ENCODE measurements around the gene DLGAP5.

The DLGAP5 gene

GRCh38 chr14:55123852-55124639 lies 67.3 kb downstream of the DLGAP5 start:
- H2AFZ ChIP-seq (ENCODE audit: low read length) = no peak overlapping the region
- H3K9me3 ChIP-seq (replicated peaks; ENCODE audit: insufficient read depth, low read length) = no peaks in the 10 kb centered on the region
- no peak for TF ChIP-seq EZH2 (optimal IDR thresholded peaks at IDR 0.05; ENCODE audit: low read depth, low read length)
- no peak for TF ChIP-seq EZH2phosphoT487 (IDR thresholded peaks at IDR 0.05; ENCODE audit: low read length)
- TF ChIP-seq CTCF (IDR thresholded peaks at IDR 0.05; ENCODE audit: low read length) = no peak
- no peaks in the 10 kb centered on the region for H3K27me3 ChIP-seq (replicated peaks; ENCODE audit: insufficient read depth, low read length)
- H3K9ac ChIP-seq (ENCODE audit: low read length) = no peak overlapping the region
- no peaks in the 10 kb centered on the region for H3F3A ChIP-seq (ENCODE audit: insufficient read depth, low read length)
- no peak overlapping the region for H3K27ac ChIP-seq (ENCODE audit: low read length)
- H4K20me1 ChIP-seq (ENCODE audit: insufficient read depth, low read length) = no peaks in the 10 kb centered on the region
- H3K4me3 ChIP-seq (ENCODE audit: low read length) = no peak overlapping the region
- H3K36me3 ChIP-seq (replicated peaks; ENCODE audit: insufficient read depth, low read length) = no peaks in the 10 kb centered on the region
- no peaks in the 10 kb centered on the region for H3K4me1 ChIP-seq (ENCODE audit: low read length)
- no peaks in the 10 kb centered on the region for H3K79me2 ChIP-seq (ENCODE audit: low read length)
- no peaks in the 10 kb centered on the region for H3K9me2 ChIP-seq (replicated peaks; ENCODE audit: insufficient read depth, low read length)
- no peak for DNase-seq
- H3K4me2 ChIP-seq (ENCODE audit: low read depth, low read length) = no peak overlapping the region

GRCh38 chr14:55123101-55123500 lies 68.3 kb downstream of the DLGAP5 start:
- no peak overlapping the region for H3K9ac ChIP-seq (ENCODE audit: low read length)
- H3K27ac ChIP-seq (ENCODE audit: low read length) = no peak overlapping the region
- no peak overlapping the region for H3K4me2 ChIP-seq (ENCODE audit: low read depth, low read length)
- H3K9me3 ChIP-seq (replicated peaks; ENCODE audit: insufficient read depth, low read length) = no peaks in the 10 kb centered on the region
- no peaks in the 10 kb centered on the region for H3K27me3 ChIP-seq (replicated peaks; ENCODE audit: insufficient read depth, low read length)
- H3K9me2 ChIP-seq (replicated peaks; ENCODE audit: insufficient read depth, low read length) = no peaks in the 10 kb centered on the region
- H2AFZ ChIP-seq (ENCODE audit: low read length) = no peak overlapping the region
- no peaks in the 10 kb centered on the region for H3K4me1 ChIP-seq (ENCODE audit: low read length)
- H3K36me3 ChIP-seq (replicated peaks; ENCODE audit: insufficient read depth, low read length) = no peaks in the 10 kb centered on the region
- H3K4me3 ChIP-seq (ENCODE audit: low read length) = no peak overlapping the region
- TF ChIP-seq CTCF (IDR thresholded peaks at IDR 0.05; ENCODE audit: low read length) = no peak
- H3K79me2 ChIP-seq (ENCODE audit: low read length) = no peaks in the 10 kb centered on the region
- DNase-seq = no peak
- no peaks in the 10 kb centered on the region for H4K20me1 ChIP-seq (ENCODE audit: insufficient read depth, low read length)
- no peaks in the 10 kb centered on the region for H3F3A ChIP-seq (ENCODE audit: insufficient read depth, low read length)

- H3K9me2 ChIP-seq (replicated peaks; ENCODE audit: insufficient read depth, low read length) = no peaks in the 10 kb centered on the region
- no peak overlapping the region for H2AFZ ChIP-seq (ENCODE audit: low read length)
- DNase-seq = no peak
- H3K79me2 ChIP-seq (ENCODE audit: low read length) = no peaks in the 10 kb centered on the region
- TF ChIP-seq EZH2phosphoT487 (IDR thresholded peaks at IDR 0.05; ENCODE audit: low read length) = no peak
- no peak for TF ChIP-seq EZH2 (optimal IDR thresholded peaks at IDR 0.05; ENCODE audit: low read depth, low read length)
- no peak for TF ChIP-seq CTCF (IDR thresholded peaks at IDR 0.05; ENCODE audit: low read length)
- H3K27ac ChIP-seq (ENCODE audit: low read length) = no peak overlapping the region
- H3K9me3 ChIP-seq (replicated peaks; ENCODE audit: insufficient read depth, low read length) = no peaks in the 10 kb centered on the region
- no peak overlapping the region for H3K4me3 ChIP-seq (ENCODE audit: low read length)
- H3K27me3 ChIP-seq (replicated peaks; ENCODE audit: insufficient read depth, low read length) = no peaks in the 10 kb centered on the region
- H3K4me1 ChIP-seq (ENCODE audit: low read length) = no peaks in the 10 kb centered on the region
- H3F3A ChIP-seq (ENCODE audit: insufficient read depth, low read length) = no peaks in the 10 kb centered on the region
- no peaks in the 10 kb centered on the region for H4K20me1 ChIP-seq (ENCODE audit: insufficient read depth, low read length)
- no peak overlapping the region for H3K9ac ChIP-seq (ENCODE audit: low read length)
- no peaks in the 10 kb centered on the region for H3K36me3 ChIP-seq (replicated peaks; ENCODE audit: insufficient read depth, low read length)
- H3K4me2 ChIP-seq (ENCODE audit: low read depth, low read length) = no peak overlapping the region
These were observed 68.9 kb downstream of the DLGAP5 start for GRCh38 chr14:55122440-55122986.
